GM18861 (cell line): ENCODE measurements around the gene GP1BB.

ENCODE experiments used
- ATAC-seq: cut with Tn5 transposase; IDR thresholded peaks from one replicate; pipeline ENCODE4 v1.9.1; 2021; ENCODE audit not compliant: unreplicated experiment

The GP1BB gene

DNA sequence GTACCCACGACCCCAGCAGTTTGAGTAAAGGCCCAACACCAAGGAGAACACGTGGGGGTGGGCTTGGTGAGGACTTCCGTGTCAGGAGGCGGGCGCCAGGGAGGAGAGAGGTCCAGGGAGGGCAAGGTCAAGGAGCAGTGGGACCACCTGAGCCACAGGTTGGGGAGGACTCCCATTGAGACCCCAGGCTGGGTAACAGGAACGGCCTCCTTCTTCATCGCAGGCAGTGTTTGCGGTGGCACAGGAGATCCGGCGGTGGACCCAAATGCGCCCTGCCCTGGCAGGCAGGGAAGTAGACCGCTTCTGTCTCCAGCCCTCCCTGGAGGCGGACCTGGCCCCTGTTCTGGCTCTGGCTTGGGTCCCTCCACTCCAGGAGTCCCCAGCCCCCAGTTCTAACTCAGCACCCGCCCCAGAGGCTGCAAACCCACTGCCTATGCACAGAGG is 31.4 kb downstream of the GP1BB start:
- ATAC-seq, result no peak

GRCh38 chr22:19755145-19755710 is 31.9 kb downstream of the GP1BB start:
- no peak for ATAC-seq

GRCh38 chr22:19755722-19756287 is 32.5 kb downstream of the GP1BB start:
- ATAC-seq, result no peak

GRCh38 chr22:19756288-19757128 is 33.2 kb downstream of the GP1BB start:
- no peak for ATAC-seq

DNA sequence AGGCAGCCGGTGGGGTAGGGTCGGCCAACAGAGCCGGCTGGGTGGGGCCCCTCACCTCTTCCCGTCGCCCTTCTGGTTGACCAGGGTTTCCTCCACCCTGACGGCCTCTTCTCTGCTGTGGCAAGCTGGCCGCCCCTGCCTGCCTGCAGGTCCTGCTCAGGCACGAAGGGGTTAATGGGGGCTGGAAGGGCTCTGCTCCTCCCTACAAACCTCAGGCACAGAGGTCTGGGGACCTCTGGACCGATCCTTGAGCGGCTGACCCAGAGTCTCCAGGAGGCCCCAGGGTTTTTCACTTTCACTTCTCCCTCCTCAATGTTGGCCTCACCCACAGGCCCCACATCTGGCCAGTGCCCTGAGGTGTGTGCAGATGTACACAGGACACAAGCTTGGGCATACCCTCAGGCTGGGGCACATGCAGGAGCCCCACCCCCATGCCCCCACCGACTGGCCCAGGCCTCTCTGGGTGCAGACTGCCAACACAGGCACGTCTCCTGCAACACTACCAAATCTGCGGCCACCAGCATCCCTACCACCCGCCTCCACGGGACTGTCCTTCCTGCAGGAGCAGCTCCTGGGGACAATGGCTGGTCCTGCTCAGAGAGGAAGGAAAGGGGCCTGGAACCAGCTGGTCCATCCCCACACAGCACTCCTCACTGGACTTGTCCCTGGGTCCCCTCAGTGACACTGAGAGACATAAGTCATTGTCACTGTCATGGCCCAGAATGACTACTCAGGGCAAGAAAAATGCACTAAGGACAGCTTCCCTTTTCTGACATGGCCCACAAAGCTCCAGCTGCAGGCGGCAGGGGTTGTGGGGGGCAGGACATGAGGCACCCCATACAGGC is 34.0 kb downstream of the GP1BB start:
- ATAC-seq, result no peak

DNA sequence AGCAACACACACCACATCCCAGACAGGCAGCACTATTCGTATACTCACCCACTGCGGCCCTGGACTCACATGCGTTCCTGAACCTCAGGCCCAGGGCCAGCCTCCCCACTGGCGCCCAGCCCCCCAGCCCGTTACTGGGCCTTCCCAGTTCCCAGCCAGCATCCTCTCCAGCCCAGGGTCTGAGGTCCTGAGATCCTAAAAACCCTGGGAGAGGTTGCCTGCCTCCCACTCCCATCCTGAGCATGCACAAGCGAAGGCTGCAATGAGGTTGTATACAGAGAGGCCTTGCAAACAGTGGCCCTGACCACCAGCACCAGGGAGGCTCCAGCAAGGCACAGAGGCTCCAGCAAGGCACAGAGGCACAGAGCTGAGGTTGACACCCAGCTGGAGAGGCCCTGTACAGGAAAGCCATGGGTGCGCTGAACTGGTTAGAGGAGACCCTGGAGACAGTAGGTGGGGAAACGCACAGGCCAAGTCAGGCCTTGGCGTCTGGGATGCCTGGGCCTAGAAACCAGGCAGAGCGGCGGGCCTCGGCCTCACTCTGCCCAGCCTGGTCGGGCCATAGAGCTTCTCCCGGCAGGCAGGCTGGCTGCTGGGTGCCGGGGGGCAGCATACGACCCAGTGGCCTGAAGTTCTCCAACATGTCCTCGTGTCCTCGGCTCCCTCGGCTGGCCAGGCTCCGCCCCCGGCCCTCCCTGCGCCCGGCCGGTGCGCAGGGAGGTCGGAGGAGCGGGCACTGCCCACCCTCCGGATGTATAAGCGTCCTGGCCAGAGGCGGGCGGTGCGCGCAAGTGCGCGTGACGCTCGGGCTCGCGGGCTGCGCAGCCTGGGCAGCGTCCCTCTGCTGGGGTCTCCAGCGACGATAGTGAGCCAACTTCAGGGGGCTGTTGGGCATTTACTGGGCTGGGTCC is 34.9 kb downstream of the GP1BB start:
- ATAC-seq, result no peak

DNA sequence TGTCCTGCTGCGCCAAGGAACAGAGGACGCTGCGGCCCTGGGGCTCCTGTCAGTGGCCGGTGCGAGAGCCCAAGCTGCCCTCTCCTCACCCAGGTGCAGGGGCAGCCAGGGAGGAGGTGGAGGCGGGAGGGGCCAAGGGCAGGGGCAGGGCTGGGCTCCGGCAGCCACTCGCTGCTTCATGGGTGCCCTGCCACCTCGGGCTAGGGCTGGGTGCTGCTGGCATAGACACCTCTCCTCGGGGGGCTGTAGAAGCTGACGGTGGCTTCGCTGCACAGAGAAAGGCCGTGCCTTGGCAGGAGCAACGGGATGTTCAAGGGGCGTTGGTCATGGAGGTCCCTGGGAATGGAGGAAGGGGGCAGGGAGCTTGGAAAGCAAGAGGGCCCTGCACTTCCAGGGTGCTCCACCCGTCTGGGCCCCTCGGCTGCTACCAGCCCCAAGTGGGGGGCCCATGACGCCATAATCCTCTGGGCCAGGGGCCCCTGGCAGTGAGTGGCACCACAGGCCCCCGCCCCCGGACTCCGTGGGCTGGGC is 35.6 kb downstream of the GP1BB start:
- ATAC-seq, result no peak

- ATAC-seq, result no peak
Measured at GRCh38 chr22:19759427-19760057, 36.2 kb downstream of the GP1BB start.

GRCh38 chr22:19760058-19760950 is 37.0 kb downstream of the GP1BB start, which contains the start of gene TBX1:
Gene TBX1, plus strand, starts transcription at chr22:19760778. Its CDS starts 66 bp downstream, at chr22:19760844.
- ATAC-seq, result no peak

GRCh38 chr22:19760951-19761724 is 37.8 kb downstream of the GP1BB start:
- no peak for ATAC-seq

GRCh38 chr22:19761725-19762567 is 38.6 kb downstream of the GP1BB start:
- ATAC-seq, result no peak

- ATAC-seq, result no peak
Measured at GRCh38 chr22:19762568-19763457, 39.5 kb downstream of the GP1BB start.

GRCh38 chr22:19763458-19764298 is 40.3 kb downstream of the GP1BB start:
- ATAC-seq, result no peak

GRCh38 chr22:19764299-19764593 is 40.9 kb downstream of the GP1BB start:
- ATAC-seq, result no peak
